ENCODE measurements around the gene RESP18.
A peak's percentile ranks its signal among the peaks of the same experiment; 100 is the strongest.

RESP18 gene

DNA sequence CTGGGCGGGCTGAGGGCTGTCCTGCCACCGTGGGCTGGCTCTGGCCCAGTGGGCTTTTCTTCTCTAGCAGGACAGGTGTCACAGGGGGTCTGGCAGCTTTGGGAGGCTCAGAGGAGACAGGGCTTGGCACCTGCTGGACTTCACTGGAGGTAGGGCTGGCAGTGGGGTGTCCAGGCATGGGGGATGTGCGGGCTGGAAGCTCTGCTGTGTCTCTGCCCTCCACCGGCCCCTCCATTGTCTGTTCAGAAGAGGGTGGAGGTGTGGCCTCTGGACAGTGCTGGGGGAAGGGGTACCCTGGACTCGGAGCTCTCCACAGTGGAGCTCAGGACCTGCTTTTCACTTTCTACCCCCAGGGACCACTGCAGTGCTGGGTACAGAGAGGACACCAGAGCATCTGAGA lies 32.5 kb downstream of the RESP18 start:
- no peak overlapping the region for H3K27ac ChIP-seq (ENCODE audit: low read length)
- peaks cover 8% of the 10 kb centered on the region for H3K4me1 ChIP-seq (ENCODE audit: control insufficient read depth, insufficient read depth, low read length)
- no peaks in the 10 kb centered on the region for H3K36me3 ChIP-seq (ENCODE audit: control insufficient read depth in 2 of 2, insufficient read depth in 2 of 2, low read length in 2 of 2)
- H3K27me3 ChIP-seq (ENCODE audit: control insufficient read depth in 1 of 2, insufficient read depth in 2 of 2, low read length in 2 of 2): peaks cover 7 to 17% of the 10 kb centered on the region in 2 donors
- no peak overlapping the region for H3K9ac ChIP-seq (ENCODE audit: low read length in 2 of 2)
- no peaks in the 10 kb centered on the region for H3K9me3 ChIP-seq (ENCODE audit: control insufficient read depth in 2 of 2, low read length in 2 of 2)
- H3K4me3 ChIP-seq (ENCODE audit: low read length in 2 of 2): no peak overlapping the region

DNA sequence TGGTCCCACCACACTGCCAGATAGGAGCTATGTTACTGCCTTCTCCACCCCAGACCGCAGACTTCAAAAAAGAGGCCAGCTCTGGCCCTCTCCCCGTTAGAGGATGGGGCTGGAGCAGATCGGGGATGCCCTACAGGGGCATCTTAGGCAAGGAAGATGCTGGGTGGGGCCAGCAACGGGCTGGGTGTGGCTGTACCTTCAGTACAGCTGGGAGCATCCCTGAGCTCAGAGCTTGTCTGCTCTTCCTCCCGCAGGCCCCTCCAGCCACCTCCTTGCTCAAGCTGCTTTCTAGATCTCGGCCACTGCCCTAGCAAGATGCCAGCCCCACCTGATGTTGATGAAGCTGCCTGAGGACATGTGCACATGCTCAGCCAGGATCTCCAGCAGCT lies 33.2 kb downstream of the RESP18 start:
- no peaks in the 10 kb centered on the region for H3K9me3 ChIP-seq (ENCODE audit: control insufficient read depth in 2 of 2, low read length in 2 of 2)
- no peak overlapping the region for H3K9ac ChIP-seq (ENCODE audit: low read length in 2 of 2)
- H3K36me3 ChIP-seq (ENCODE audit: control insufficient read depth in 2 of 2, insufficient read depth in 2 of 2, low read length in 2 of 2): no peaks in the 10 kb centered on the region
- no peak overlapping the region for H3K27ac ChIP-seq (ENCODE audit: low read length)
- H3K27me3 ChIP-seq (ENCODE audit: control insufficient read depth in 1 of 2, insufficient read depth in 2 of 2, low read length in 2 of 2): peaks cover 7 to 17% of the 10 kb centered on the region in 2 donors
- no peak overlapping the region for H3K4me3 ChIP-seq (ENCODE audit: low read length in 2 of 2)
- peaks cover 14% of the 10 kb centered on the region for H3K4me1 ChIP-seq (ENCODE audit: control insufficient read depth, insufficient read depth, low read length)

DNA sequence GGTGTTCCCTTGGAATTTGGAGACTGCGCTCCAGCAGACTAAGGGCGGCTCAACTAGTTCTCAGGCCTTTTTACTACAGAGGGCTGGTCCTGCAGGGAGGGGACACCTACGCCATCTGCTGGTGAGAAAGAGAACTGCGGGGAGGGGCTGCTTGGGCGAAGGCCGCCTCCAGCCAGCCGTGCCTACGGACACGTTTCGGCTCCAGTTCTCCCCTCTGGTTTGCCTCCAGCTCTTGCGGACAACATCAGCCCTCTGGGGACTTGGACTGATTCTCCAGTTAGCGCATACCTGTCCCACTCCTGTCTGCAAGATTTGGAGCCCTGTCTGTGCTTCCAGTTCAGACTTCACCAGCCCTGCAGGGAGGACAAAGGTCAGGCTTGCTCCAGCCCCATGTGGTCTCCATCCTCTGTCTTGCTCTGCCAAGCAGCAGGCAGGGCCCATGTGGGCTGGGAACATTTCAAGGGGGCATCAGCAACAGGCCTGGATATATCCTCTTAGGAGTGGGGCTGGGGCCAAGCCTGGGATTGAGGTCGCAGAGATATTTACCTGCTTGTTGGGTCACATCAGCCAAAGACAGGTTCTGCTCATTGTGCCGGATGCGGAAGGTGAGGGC lies 33.7 kb downstream of the RESP18 start:
- Histone ChIP-seq H3K27ac (ENCODE audit: low read length) (no peak overlapping the region), H3K36me3 (ENCODE audit: control insufficient read depth in 2 of 2, insufficient read depth in 2 of 2, low read length in 2 of 2) (no peaks in the 10 kb centered on the region), H3K9me3 (ENCODE audit: control insufficient read depth in 2 of 2, low read length in 2 of 2) (no peaks in the 10 kb centered on the region), H3K9ac (ENCODE audit: low read length in 2 of 2) (peak overlapping the region in 1 of 2 donors; percentile 21), H3K27me3 (ENCODE audit: control insufficient read depth in 1 of 2, insufficient read depth in 2 of 2, low read length in 2 of 2) (peaks cover 7 to 16% of the 10 kb centered on the region in 2 donors), H3K4me1 (ENCODE audit: control insufficient read depth, insufficient read depth, low read length) (peaks cover 19% of the 10 kb centered on the region), H3K4me3 (ENCODE audit: low read length in 2 of 2) (no peak overlapping the region)

DNA sequence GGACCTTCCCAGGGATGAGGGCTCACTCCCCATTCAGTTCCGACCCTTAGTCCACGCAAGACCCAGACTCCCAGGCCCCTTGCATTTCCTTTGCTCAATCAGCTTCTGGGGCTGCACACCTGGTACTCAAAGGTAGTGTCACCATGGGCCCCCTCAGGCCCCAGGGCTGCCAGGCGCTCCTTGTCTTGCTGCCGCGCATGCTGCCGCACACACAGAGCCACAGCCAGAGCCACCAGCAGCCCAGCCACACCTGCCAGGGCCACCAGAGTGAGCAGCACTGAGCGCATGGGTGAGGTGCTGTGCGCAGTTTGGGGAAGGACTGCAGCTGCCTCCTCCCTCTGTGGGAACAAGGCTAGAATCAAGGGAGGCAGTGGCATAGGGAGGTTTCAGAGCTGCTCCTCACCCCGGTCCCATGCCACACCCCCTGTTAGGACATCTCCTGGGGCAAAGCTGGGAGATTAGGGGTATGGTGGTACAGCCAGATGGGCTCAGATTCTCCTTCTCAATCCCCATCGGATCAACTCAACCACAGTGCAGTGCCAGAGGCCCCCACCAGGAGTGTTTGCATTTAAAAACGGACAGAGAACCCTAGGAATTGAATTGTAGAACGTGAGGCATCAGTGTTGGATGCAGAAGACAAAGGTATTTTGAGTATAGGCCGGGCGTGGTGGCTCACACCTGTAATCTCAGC lies 34.6 kb downstream of the RESP18 start:
- no peak overlapping the region for H3K27ac ChIP-seq (ENCODE audit: low read length)

DNA sequence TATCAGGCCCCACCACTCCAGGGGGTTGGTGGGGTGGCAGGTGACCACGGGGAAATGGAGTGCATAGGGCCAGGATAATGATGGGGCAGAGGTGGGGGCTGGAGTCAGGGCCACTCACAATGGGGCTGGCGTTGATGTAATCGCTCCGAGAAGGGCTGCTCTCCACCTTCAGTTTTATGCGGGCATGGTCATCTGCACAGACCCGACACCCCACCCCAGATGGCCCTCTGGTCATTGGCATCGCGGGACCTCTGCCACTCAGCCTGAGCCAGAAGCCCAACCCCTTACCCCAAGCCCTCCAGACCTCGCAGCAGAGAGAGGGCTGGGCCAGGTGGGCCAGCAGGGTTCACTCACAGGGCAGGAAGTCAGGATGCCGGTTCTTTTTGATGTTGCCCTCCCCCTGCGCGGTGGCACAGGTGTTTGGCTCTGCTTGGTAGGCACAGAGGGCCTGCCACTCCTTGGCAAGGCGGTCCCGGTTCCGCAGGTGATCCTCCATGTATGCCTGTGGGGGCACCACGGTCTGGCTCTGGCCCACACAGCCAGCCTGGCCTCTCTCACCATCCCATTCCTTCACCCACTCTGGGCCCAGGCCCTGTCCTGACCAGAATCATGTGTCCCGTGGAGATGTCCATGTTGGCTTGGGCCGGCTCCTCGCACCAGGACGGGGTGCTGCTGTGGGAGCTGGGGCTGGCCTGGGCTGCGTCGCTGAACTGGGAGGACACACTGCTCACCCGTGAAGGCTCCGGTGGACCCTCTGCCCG lies 35.7 kb downstream of the RESP18 start:
- H3K36me3 ChIP-seq (ENCODE audit: control insufficient read depth in 2 of 2, insufficient read depth in 2 of 2, low read length in 2 of 2): no peaks in the 10 kb centered on the region
- no peaks in the 10 kb centered on the region for H3K9me3 ChIP-seq (ENCODE audit: control insufficient read depth in 2 of 2, low read length in 2 of 2)
- H3K9ac ChIP-seq (ENCODE audit: low read length in 2 of 2): no peak overlapping the region
- peaks cover 20% of the 10 kb centered on the region for H3K4me1 ChIP-seq (ENCODE audit: control insufficient read depth, insufficient read depth, low read length)
- no peak overlapping the region for H3K27ac ChIP-seq (ENCODE audit: low read length)
- H3K27me3 ChIP-seq (ENCODE audit: control insufficient read depth in 1 of 2, insufficient read depth in 2 of 2, low read length in 2 of 2): peaks cover 5 to 9% of the 10 kb centered on the region in 2 donors
- H3K4me3 ChIP-seq (ENCODE audit: low read length in 2 of 2): no peak overlapping the region

More for the DNA sequence above, 34.6 kb downstream of the RESP18 start:
- Histone ChIP-seq H3K9me3 (ENCODE audit: control insufficient read depth in 2 of 2, low read length in 2 of 2) (no peaks in the 10 kb centered on the region), H3K36me3 (ENCODE audit: control insufficient read depth in 2 of 2, insufficient read depth in 2 of 2, low read length in 2 of 2) (no peaks in the 10 kb centered on the region), H3K27me3 (ENCODE audit: control insufficient read depth in 1 of 2, insufficient read depth in 2 of 2, low read length in 2 of 2) (peaks cover 5 to 12% of the 10 kb centered on the region in 2 donors), H3K4me1 (ENCODE audit: control insufficient read depth, insufficient read depth, low read length) (peaks cover 20% of the 10 kb centered on the region), H3K4me3 (ENCODE audit: low read length in 2 of 2) (no peak overlapping the region), H3K9ac (ENCODE audit: low read length in 2 of 2) (no peak overlapping the region)

DNA sequence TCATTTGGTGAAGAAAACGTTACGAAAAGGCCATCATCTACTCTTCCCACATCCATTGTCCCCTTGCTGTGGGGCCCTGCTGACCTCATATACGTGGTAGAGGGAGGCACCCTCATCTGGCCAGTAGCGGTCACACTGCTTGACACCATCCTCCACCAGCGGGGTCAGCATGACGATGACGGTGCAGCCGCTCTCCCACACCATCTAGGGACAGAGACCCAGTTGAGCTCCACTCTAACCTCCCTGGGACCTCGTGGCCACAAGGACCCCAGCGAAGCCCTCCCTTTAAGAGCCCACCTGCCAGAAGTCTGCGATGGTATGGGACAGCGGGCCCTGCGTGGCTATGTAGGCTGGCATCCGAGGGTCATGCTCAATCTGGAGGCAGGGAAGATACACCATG lies 36.4 kb downstream of the RESP18 start:
- Histone ChIP-seq H3K36me3 (ENCODE audit: control insufficient read depth in 2 of 2, insufficient read depth in 2 of 2, low read length in 2 of 2) (no peaks in the 10 kb centered on the region), H3K9ac (ENCODE audit: low read length in 2 of 2) (no peak overlapping the region), H3K27me3 (ENCODE audit: control insufficient read depth in 1 of 2, insufficient read depth in 2 of 2, low read length in 2 of 2) (peaks cover 0 to 7% of the 10 kb centered on the region in 2 donors), H3K4me3 (ENCODE audit: low read length in 2 of 2) (no peak overlapping the region), H3K9me3 (ENCODE audit: control insufficient read depth in 2 of 2, low read length in 2 of 2) (no peaks in the 10 kb centered on the region), H3K27ac (ENCODE audit: low read length) (no peak overlapping the region), H3K4me1 (ENCODE audit: control insufficient read depth, insufficient read depth, low read length) (peaks cover 20% of the 10 kb centered on the region)

DNA sequence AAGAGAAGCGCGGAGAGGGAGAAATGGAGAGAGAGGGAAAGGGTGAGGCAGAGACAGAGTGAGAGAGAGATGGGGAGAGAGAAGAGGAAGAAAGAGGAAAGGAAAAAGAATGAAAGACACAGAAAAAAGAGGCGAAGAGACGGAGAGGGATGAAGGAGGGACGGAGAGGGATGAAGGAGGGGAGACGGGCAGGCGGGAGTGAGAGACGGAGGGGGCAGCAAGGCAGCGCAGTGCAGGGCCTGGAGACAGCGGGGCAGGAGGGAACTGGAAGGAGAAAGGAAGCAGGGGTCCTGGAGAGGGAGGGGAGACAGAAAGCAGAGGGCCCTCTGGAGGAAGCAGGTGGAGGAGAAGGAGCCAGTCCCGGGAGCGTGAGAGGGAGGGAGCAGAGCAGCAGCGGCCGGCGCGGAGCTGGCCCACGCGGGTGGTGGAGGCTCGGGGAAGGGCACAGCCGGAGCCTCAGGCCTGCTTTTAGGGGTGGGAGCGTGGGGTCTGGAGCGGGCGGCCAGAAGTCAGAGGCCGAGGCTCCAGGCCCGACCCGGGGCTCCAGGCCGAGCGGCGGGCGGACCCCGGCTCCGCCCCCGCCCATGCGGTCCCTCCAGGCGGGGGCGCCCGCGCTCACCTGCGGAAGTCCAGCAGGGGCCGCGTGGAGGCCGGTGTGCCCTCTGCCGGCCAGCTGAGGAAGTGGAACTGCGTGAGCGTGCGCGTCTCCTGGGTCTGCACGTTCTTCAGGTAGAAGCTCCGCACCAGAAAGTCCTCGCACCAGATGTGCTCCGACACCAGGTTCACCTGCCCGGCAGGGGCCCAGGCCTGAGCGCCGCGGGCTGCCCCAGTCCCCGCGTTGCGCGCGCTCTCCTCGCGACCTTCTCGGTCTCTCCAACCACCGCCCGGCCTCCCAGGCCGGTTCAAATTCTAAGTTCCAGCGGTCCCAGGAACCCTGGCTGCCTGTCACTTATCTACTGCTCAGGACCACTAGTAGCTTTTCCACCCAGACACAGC lies 37.9 kb downstream of the RESP18 start:
- peaks cover 26% of the 10 kb centered on the region for H3K4me1 ChIP-seq (ENCODE audit: control insufficient read depth, insufficient read depth, low read length)
- H3K27me3 ChIP-seq (ENCODE audit: control insufficient read depth in 1 of 2, insufficient read depth in 2 of 2, low read length in 2 of 2): peaks cover 0 to 1% of the 10 kb centered on the region in 2 donors
- no peaks in the 10 kb centered on the region for H3K9me3 ChIP-seq (ENCODE audit: control insufficient read depth in 2 of 2, low read length in 2 of 2)
- H3K9ac ChIP-seq (ENCODE audit: low read length in 2 of 2): peak overlapping the region; percentile 79 to 89
- H3K36me3 ChIP-seq (ENCODE audit: control insufficient read depth in 2 of 2, insufficient read depth in 2 of 2, low read length in 2 of 2): no peaks in the 10 kb centered on the region
- H3K27ac ChIP-seq (ENCODE audit: low read length): peak overlapping the region; percentile 78
- H3K4me3 ChIP-seq (ENCODE audit: low read length in 2 of 2): peak overlapping the region; percentile 67 to 77

DNA sequence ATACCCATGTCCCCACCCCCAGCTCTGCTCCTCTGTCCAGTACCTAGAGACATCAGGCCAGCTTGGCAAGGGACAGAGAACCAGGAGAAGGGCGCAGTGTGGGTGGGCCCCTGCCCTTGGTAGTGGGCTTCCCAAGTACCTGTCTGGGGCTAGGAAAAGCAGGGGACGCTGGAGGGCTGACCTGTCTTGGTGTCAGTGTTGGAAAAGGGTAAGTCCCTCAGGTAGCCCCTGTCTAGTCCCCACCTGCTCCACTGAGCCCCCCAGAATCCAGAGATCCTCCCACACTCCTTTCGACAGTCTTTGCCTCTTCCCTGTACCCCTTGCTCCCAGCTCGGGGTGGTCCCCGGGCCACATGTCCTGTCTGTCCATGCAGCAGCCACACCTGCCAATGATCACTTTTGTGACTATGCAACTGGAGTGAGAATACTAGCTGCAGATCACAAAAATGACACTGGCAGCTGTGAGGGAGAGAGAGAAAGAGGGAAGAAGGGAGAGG lies 38.8 kb downstream of the RESP18 start:
- Histone ChIP-seq H3K27ac (ENCODE audit: low read length) (peak overlapping the region; percentile 78), H3K4me3 (ENCODE audit: low read length in 2 of 2) (peak overlapping the region; percentile 67 to 77), H3K9ac (ENCODE audit: low read length in 2 of 2) (peak overlapping the region; percentile 79 to 89), H3K4me1 (ENCODE audit: control insufficient read depth, insufficient read depth, low read length) (peaks cover 28% of the 10 kb centered on the region), H3K9me3 (ENCODE audit: control insufficient read depth in 2 of 2, low read length in 2 of 2) (no peaks in the 10 kb centered on the region), H3K36me3 (ENCODE audit: control insufficient read depth in 2 of 2, insufficient read depth in 2 of 2, low read length in 2 of 2) (no peaks in the 10 kb centered on the region), H3K27me3 (ENCODE audit: control insufficient read depth in 1 of 2, insufficient read depth in 2 of 2, low read length in 2 of 2) (no peaks in the 10 kb centered on the region)

DNA sequence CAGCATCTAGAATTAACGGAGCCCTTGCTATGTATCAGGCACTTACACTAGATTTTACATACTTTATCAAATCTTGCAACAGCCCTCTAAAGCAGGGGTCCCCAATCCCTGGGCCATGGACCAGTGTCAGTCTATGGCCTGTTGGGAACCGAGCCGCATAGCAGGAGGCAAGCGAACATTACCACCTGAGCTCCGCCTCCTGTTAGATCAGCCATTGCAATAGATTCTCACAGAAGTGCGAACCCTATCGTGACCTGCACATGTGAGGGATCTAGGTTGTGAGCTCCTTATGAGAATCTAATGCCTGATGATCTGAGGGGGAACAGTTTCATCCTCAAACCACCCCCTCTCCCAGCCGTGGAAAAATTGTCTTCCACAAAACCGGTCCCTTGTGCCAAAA lies 39.9 kb downstream of the RESP18 start:
- Histone ChIP-seq H3K27ac (ENCODE audit: low read length) (no peak overlapping the region), H3K9ac (ENCODE audit: low read length in 2 of 2) (no peak overlapping the region)

More for the DNA sequence above, 39.9 kb downstream of the RESP18 start:
- Histone ChIP-seq H3K27me3 (ENCODE audit: control insufficient read depth in 1 of 2, insufficient read depth in 2 of 2, low read length in 2 of 2) (no peaks in the 10 kb centered on the region), H3K4me3 (ENCODE audit: low read length in 2 of 2) (no peak overlapping the region), H3K36me3 (ENCODE audit: control insufficient read depth in 2 of 2, insufficient read depth in 2 of 2, low read length in 2 of 2) (no peaks in the 10 kb centered on the region), H3K4me1 (ENCODE audit: control insufficient read depth, insufficient read depth, low read length) (peaks cover 25% of the 10 kb centered on the region), H3K9me3 (ENCODE audit: control insufficient read depth in 2 of 2, low read length in 2 of 2) (no peaks in the 10 kb centered on the region)

All from stomach smooth muscle (tissue), 2 donors.